ENCODE data around the gene ASB11. TPM values are rescaled to one million over a fixed set of nuclear protein-coding genes. Genes with fewer than 3 reads are reported as not detected.

The ASB11 gene
- total RNA-seq, 2 donors from 2014 or later: 0.52 TPM; not detected in 1

GRCh38 chrX:15336023-15336413 lies 20.6 kb upstream of the ASB11 start:
- TF ChIP-seq POLR2A (IDR thresholded peaks at IDR 0.05): no peak
- no peak for TF ChIP-seq CTCF (IDR thresholded peaks at IDR 0.05)
- Histone ChIP-seq H3K4me1 (peaks cover 8% of the 10 kb centered on the region), H3K27me3 (no peaks in the 10 kb centered on the region), H3K4me3 (no peak overlapping the region), H3K36me3 (replicated peaks in 1 of 2; ENCODE audit: insufficient read depth in 1 of 2, low read depth in 2 of 2) (peaks cover 0 to 4% of the 10 kb centered on the region in 2 donors), H3K9me3 (no peaks in the 10 kb centered on the region), H3K27ac (peak overlapping the region in 3 of 4 donors; percentile 37 to 98 (median 95))
- peak; percentile 5 for ATAC-seq
- DNase-seq: peak; percentile 21 to 42 (median 22)
- WGBS, 2 donors: 0% methylated on average over 10 of the region's 10 CpGs
- intact Hi-C loops (cut with DNase I): no loop called here

- peak; percentile 98 for ATAC-seq
- peak; percentile 99 for TF ChIP-seq POLR2A (IDR thresholded peaks at IDR 0.05)
- TF ChIP-seq CTCF (IDR thresholded peaks at IDR 0.05): no peak
- DNase-seq: peak; percentile 94 to 97 (median 95)
- Histone ChIP-seq H3K4me1 (peaks cover 8% of the 10 kb centered on the region), H3K4me3 (no peak within 1 kb of the TSS), H3K9me3 (no peaks in the 10 kb centered on the region), H3K36me3 (replicated peaks in 1 of 2; ENCODE audit: insufficient read depth in 1 of 2, low read depth in 2 of 2) (peaks cover 0 to 5% of the 10 kb centered on the region in 2 donors), H3K27ac (peak within 1 kb of the TSS; percentile 82 to 98 (median 93)), H3K27me3 (no peaks in the 10 kb centered on the region)
- WGBS, 2 donors: 0 to 1% methylated on average over 13 to 54 of the region's 72 CpGs
- intact Hi-C loops (cut with DNase I): no loop called here
Measured at GRCh38 chrX:15335135-15336022, 19.9 kb upstream of the ASB11 start, which contains the start of gene PIGA. PIGA (minus strand) TSS chrX:15335523; CDS start chrX:15331930, 3,593 bp downstream.

GRCh38 chrX:15334561-15334960 lies 19.1 kb upstream of the ASB11 start:
- H3K4me3 ChIP-seq: no peak overlapping the region
- ATAC-seq (peak; percentile 18), DNase-seq (peak; percentile 25 to 36 (median 30))
- H3K9me3 ChIP-seq: no peaks in the 10 kb centered on the region
- intact Hi-C loops (cut with DNase I): no loop called here
- H3K36me3 ChIP-seq (replicated peaks in 1 of 2; ENCODE audit: insufficient read depth in 1 of 2, low read depth in 2 of 2): peaks cover 0 to 5% of the 10 kb centered on the region in 2 donors
- no peaks in the 10 kb centered on the region for H3K27me3 ChIP-seq
- WGBS, 2 donors: 2 to 8% methylated on average over 7 of the region's 7 CpGs
- peaks cover 8% of the 10 kb centered on the region for H3K4me1 ChIP-seq
- H3K27ac ChIP-seq: peak overlapping the region; percentile 82 to 98 (median 93)
- TF ChIP-seq CTCF (IDR thresholded peaks at IDR 0.05): no peak
- TF ChIP-seq POLR2A (IDR thresholded peaks at IDR 0.05): no peak

- H3K27ac ChIP-seq: no peak overlapping the region
- no peaks in the 10 kb centered on the region for H3K27me3 ChIP-seq
- no peak for ATAC-seq
- intact Hi-C loops (cut with DNase I): no loop called here
- WGBS, 2 donors: 18 to 29% methylated on average over 2 of the region's 2 CpGs
- DNase-seq: no peak
- H3K9me3 ChIP-seq: no peaks in the 10 kb centered on the region
- peaks cover 3% of the 10 kb centered on the region for H3K4me1 ChIP-seq
- H3K4me3 ChIP-seq: no peak overlapping the region
- TF ChIP-seq CTCF (IDR thresholded peaks at IDR 0.05) (no peak), POLR2A (IDR thresholded peaks at IDR 0.05) (no peak)
- peaks cover 0 to 5% of the 10 kb centered on the region in 2 donors for H3K36me3 ChIP-seq (replicated peaks in 1 of 2; ENCODE audit: insufficient read depth in 1 of 2, low read depth in 2 of 2)
Measured at GRCh38 chrX:15328821-15329220, 13.4 kb upstream of the ASB11 start.
